NCI-H187 treated with DMSO at 0.1 percent for 48 hours (cell line): ENCODE results near the gene EMP2.
"Not testable (repeated sequence)": the region's sequence is repeated elsewhere in the genome, so short reads cannot be mapped to it uniquely, and the experiment has no call there.

Experiments
- DNase-seq: peaks from one replicate; lab custom pipeline; 2025; lab: John Stamatoyannopoulos, UW

EMP2 gene

GRCh38 chr16:10548404-10548803 is 32.0 kb downstream of the EMP2 start:
- no peak for DNase-seq

GRCh38 chr16:10547708-10548107 is 32.7 kb downstream of the EMP2 start:
- DNase-seq, result no peak

- no peak for DNase-seq
These were observed 37.0 kb downstream of the EMP2 start for GRCh38 chr16:10543231-10543977.

GRCh38 chr16:10541366-10541765 is 39.0 kb downstream of the EMP2 start:
- DNase-seq, result no peak

GRCh38 chr16:10539793-10540192 is 40.6 kb downstream of the EMP2 start:
- DNase-seq, result no peak

- no peak for DNase-seq
These were observed 41.2 kb downstream of the EMP2 start for GRCh38 chr16:10539236-10539635.

GRCh38 chr16:10538583-10538982 is 41.8 kb downstream of the EMP2 start:
- DNase-seq, result no peak

GRCh38 chr16:10537946-10538345 is 42.5 kb downstream of the EMP2 start:
- DNase-seq, result no peak

GRCh38 chr16:10536814-10537389 is 43.5 kb downstream of the EMP2 start:
- no peak for DNase-seq

GRCh38 chr16:10536328-10536727 is 44.1 kb downstream of the EMP2 start:
- not testable (repeated sequence) for DNase-seq

- no peak for DNase-seq
These were observed 44.9 kb downstream of the EMP2 start for GRCh38 chr16:10535461-10535860.

GRCh38 chr16:10534748-10535147 is 45.6 kb downstream of the EMP2 start:
- DNase-seq, result no peak

- DNase-seq, result not testable (repeated sequence)
These were observed 46.8 kb downstream of the EMP2 start for GRCh38 chr16:10533612-10534011.

GRCh38 chr16:10531582-10531981 is 48.8 kb downstream of the EMP2 start:
- DNase-seq, result no peak

- DNase-seq, result no peak
These were observed 49.7 kb downstream of the EMP2 start for GRCh38 chr16:10530685-10531084.

GRCh38 chr16:10529895-10530669 is 50.3 kb downstream of the EMP2 start:
- no peak for DNase-seq

- DNase-seq, result no peak
These were observed 51.8 kb downstream of the EMP2 start for GRCh38 chr16:10528635-10529034.

- DNase-seq, result no peak
These were observed 53.4 kb downstream of the EMP2 start for GRCh38 chr16:10526962-10527361.

GRCh38 chr16:10525214-10525825 is 55.1 kb downstream of the EMP2 start:
- no peak for DNase-seq

GRCh38 chr16:10522966-10523365 is 57.4 kb downstream of the EMP2 start:
- no peak for DNase-seq

GRCh38 chr16:10521681-10522274 is 58.6 kb downstream of the EMP2 start:
- DNase-seq, result no peak

- DNase-seq, result no peak
These were observed 59.4 kb downstream of the EMP2 start for GRCh38 chr16:10520869-10521578.
